HL-60/S4 treated with phorbol 12-myristate 13-acetate at 8.2 ng/mL for 4 days and 3 days (cell line): Measurements from ENCODE around the gene ZFAND4.
"Not testable (repeated sequence)": the region's sequence is repeated elsewhere in the genome, so short reads cannot be mapped to it uniquely, and the experiment has no call there.

Source experiments
- in situ Hi-C: fragments of 300-500 bp; cut with MboI; formaldehyde crosslinking; loops from 2 replicates; pipeline ENCODE4 v1.15.0; 2022; ENCODE audit warnings: low sequenced_read_pairs

ZFAND4 gene

GRCh38 chr10:45646384-45647050 lies 26.1 kb downstream of the ZFAND4 start:
- in situ Hi-C loops, result loop anchor here (25.0 kb wide), 1 partner anchor 109 kb away; a partner anchor contains a TSS

GRCh38 chr10:45644527-45644926 lies 28.0 kb downstream of the ZFAND4 start:
- in situ Hi-C loops, result loop anchor here (25.0 kb wide), 1 partner anchor 107 kb away; a partner anchor contains a TSS

- in situ Hi-C loops, result loop anchor here (25.0 kb wide), 1 partner anchor 104 kb away; a partner anchor contains a TSS
Measured at GRCh38 chr10:45640941-45641340, 31.6 kb downstream of the ZFAND4 start.

GRCh38 chr10:45640049-45640448 lies 32.5 kb downstream of the ZFAND4 start:
- in situ Hi-C loops, result loop anchor here (25.0 kb wide), 1 partner anchor 103 kb away; a partner anchor contains a TSS

GRCh38 chr10:45627412-45628048 lies 45.0 kb downstream of the ZFAND4 start:
- in situ Hi-C loops, result loop anchor here (25.0 kb wide), 1 partner anchor 90 kb away; a partner anchor contains a TSS

- in situ Hi-C loops, result loop anchor here (25.0 kb wide), 1 partner anchor 89 kb away; a partner anchor contains a TSS
Measured at GRCh38 chr10:45625879-45626278, 46.7 kb downstream of the ZFAND4 start.

GRCh38 chr10:45624724-45625123 lies 47.8 kb downstream of the ZFAND4 start:
- in situ Hi-C loops, result loop anchor here (25.0 kb wide), 1 partner anchor 87 kb away; a partner anchor contains a TSS

- in situ Hi-C loops, result no loop called here
Measured at GRCh38 chr10:45614869-45615268, 57.7 kb downstream of the ZFAND4 start.

- in situ Hi-C loops, result no loop called here
Measured at GRCh38 chr10:45612741-45613140, 59.8 kb downstream of the ZFAND4 start.

- in situ Hi-C loops, result no loop called here
Measured at GRCh38 chr10:45608052-45608451, 64.5 kb downstream of the ZFAND4 start.

GRCh38 chr10:45607276-45607675 lies 65.3 kb downstream of the ZFAND4 start:
- in situ Hi-C loops, result no loop called here

- in situ Hi-C loops, result no loop called here
Measured at GRCh38 chr10:45602836-45603235, 69.7 kb downstream of the ZFAND4 start.

GRCh38 chr10:45602082-45602730 lies 70.4 kb downstream of the ZFAND4 start:
- in situ Hi-C loops, result no loop called here

GRCh38 chr10:45601254-45601930 lies 71.2 kb downstream of the ZFAND4 start:
- in situ Hi-C loops, result not testable (repeated sequence)

GRCh38 chr10:45600337-45601253 lies 72.0 kb downstream of the ZFAND4 start:
- in situ Hi-C loops, result not testable (repeated sequence)

GRCh38 chr10:45599646-45600045 lies 72.9 kb downstream of the ZFAND4 start:
- in situ Hi-C loops, result no loop called here

GRCh38 chr10:45599021-45599603 lies 73.5 kb downstream of the ZFAND4 start:
- in situ Hi-C loops, result no loop called here

- in situ Hi-C loops, result no loop called here
Measured at GRCh38 chr10:45596526-45596925, 76.0 kb downstream of the ZFAND4 start.

- in situ Hi-C loops, result no loop called here
Measured at GRCh38 chr10:45594276-45595157, 78.1 kb downstream of the ZFAND4 start.
